Measurements from ENCODE around the gene LAMB2. TPM values are rescaled to one million over a fixed set of nuclear protein-coding genes. Genes with fewer than 3 reads are reported as not detected.

The LAMB2 gene
- total RNA-seq, 1 experiment from 2014 or later = 118 TPM

- no peak for TF ChIP-seq AR (CRISPR knock-in tag; IDR thresholded peaks at IDR 0.05)
These were observed 9.2 kb downstream of the LAMB2 start (continued) for GRCh38 chr3:49123687-49124086.

DNA sequence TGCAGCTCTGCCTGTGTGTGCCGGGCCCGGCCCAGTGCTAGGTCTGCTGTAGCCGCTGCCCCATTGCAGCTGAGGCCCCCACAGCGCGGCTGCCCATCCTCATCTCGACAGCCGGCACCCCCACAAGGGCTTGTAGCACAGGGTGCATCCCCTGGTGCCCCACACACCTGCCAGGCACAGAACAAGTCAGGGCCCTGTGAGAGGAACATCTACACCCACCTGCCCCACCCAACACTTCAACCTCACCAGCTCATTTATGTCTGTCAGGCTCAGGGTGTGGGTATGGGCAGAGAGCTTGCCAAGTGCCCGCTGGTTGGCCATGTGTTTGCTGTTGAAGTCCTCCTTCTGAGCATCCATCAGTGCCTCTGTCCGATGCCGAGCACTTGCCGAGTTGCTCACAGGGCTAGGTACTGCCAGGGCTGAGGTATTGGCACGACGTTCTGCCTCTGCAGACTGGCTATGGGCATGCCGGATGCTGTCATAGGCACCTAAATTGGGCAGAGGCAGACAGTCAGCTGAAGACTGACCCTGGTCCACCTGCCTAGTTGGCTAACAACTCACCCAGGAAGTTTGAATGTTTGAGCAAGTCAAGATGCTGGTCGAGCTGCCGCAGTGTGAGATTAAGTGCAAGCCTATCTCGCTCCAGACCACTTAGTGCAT lies 9.8 kb downstream of the LAMB2 start:
- Mint-ChIP-seq H3K27me3 (ENCODE audit: low read depth) (no peaks in the 10 kb centered on the region), H3K9me3 (no peaks in the 10 kb centered on the region), H3K4me3 (no peak overlapping the region), H3K27ac (no peak overlapping the region), H3K4me1 (peaks cover 4% of the 10 kb centered on the region), H3K36me3 (peaks cover 10% of the 10 kb centered on the region)
- POLR2A ChIA-PET = no interaction called here
- CTCF ChIA-PET = interaction anchor here (2.6 kb wide), 1 partner anchor 29 kb away, joined by 19 read pairs; the partner anchor contains the start of gene QRICH1
- TF ChIP-seq ZNF396 (CRISPR knock-in tag; IDR thresholded peaks at IDR 0.05; ENCODE audit: borderline replicate concordance) = no peak
- no peak for TF ChIP-seq GRHL2 (CRISPR knock-in tag; IDR thresholded peaks at IDR 0.05; ENCODE audit: insufficient replicate concordance, severe bottlenecking)
- TF ChIP-seq, protein P1, sequence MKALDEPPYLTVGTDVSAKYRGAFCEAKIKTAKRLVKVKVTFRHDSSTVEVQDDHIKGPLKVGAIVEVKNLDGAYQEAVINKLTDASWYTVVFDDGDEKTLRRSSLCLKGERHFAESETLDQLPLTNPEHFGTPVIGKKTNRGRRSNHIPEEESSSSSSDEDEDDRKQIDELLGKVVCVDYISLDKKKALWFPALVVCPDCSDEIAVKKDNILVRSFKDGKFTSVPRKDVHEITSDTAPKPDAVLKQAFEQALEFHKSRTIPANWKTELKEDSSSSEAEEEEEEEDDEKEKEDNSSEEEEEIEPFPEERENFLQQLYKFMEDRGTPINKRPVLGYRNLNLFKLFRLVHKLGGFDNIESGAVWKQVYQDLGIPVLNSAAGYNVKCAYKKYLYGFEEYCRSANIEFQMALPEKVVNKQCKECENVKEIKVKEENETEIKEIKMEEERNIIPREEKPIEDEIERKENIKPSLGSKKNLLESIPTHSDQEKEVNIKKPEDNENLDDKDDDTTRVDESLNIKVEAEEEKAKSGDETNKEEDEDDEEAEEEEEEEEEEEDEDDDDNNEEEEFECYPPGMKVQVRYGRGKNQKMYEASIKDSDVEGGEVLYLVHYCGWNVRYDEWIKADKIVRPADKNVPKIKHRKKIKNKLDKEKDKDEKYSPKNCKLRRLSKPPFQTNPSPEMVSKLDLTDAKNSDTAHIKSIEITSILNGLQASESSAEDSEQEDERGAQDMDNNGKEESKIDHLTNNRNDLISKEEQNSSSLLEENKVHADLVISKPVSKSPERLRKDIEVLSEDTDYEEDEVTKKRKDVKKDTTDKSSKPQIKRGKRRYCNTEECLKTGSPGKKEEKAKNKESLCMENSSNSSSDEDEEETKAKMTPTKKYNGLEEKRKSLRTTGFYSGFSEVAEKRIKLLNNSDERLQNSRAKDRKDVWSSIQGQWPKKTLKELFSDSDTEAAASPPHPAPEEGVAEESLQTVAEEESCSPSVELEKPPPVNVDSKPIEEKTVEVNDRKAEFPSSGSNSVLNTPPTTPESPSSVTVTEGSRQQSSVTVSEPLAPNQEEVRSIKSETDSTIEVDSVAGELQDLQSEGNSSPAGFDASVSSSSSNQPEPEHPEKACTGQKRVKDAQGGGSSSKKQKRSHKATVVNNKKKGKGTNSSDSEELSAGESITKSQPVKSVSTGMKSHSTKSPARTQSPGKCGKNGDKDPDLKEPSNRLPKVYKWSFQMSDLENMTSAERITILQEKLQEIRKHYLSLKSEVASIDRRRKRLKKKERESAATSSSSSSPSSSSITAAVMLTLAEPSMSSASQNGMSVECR (CRISPR knock-in tag; IDR thresholded peaks at IDR 0.05; ENCODE audit: borderline replicate concordance) = no peak
- TF ChIP-seq SMAD4 (CRISPR knock-in tag; IDR thresholded peaks at IDR 0.05) = no peak
- DNase-seq (ENCODE audit: low spot score) (no peak), ATAC-seq (no peak)

DNA sequence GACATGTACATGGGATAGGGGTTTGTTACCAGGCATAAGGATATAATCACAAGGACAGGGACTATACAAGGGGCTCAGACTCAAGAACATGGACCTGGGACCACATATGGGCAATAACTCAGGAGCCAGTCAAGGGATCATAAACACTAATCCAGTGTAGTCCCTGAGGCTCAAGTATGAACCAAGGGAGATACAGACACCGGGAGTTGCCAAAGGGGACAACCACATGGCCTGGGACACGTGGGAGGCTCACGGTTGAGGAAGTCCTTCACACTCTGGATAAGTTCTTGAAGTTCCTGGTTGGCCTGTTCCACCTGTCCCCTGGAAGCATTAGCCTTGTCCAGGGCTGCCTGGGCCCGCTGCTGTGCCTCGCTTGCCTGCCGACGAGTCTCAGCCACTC lies 10.4 kb downstream of the LAMB2 start:
- no peaks in the 10 kb centered on the region for H3K9me3 Mint-ChIP-seq
- ChIA-PET CTCF (interaction anchor here (2.6 kb wide), 1 partner anchor 29 kb away, joined by 19 read pairs; the partner anchor contains the start of gene QRICH1), POLR2A (no interaction called here)
- no peak for TF ChIP-seq ZMAT4 (CRISPR knock-in tag; IDR thresholded peaks at IDR 0.05)
- TF ChIP-seq ESRRA (CRISPR knock-in tag; IDR thresholded peaks at IDR 0.05; ENCODE audit: borderline replicate concordance) = no peak
- no peak for TF ChIP-seq NFATC4 (CRISPR knock-in tag; IDR thresholded peaks at IDR 0.05)
- TF ChIP-seq, protein P2, sequence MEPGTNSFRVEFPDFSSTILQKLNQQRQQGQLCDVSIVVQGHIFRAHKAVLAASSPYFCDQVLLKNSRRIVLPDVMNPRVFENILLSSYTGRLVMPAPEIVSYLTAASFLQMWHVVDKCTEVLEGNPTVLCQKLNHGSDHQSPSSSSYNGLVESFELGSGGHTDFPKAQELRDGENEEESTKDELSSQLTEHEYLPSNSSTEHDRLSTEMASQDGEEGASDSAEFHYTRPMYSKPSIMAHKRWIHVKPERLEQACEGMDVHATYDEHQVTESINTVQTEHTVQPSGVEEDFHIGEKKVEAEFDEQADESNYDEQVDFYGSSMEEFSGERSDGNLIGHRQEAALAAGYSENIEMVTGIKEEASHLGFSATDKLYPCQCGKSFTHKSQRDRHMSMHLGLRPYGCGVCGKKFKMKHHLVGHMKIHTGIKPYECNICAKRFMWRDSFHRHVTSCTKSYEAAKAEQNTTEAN (CRISPR knock-in tag; IDR thresholded peaks at IDR 0.05) = no peak
- no peak for TF ChIP-seq JUN (CRISPR knock-in tag; IDR thresholded peaks at IDR 0.05)
- no peak for TF ChIP-seq TP53 (CRISPR knock-in tag; IDR thresholded peaks at IDR 0.05)
- no peak for TF ChIP-seq RORB (CRISPR knock-in tag; IDR thresholded peaks at IDR 0.05)
- TF ChIP-seq, protein P3, sequence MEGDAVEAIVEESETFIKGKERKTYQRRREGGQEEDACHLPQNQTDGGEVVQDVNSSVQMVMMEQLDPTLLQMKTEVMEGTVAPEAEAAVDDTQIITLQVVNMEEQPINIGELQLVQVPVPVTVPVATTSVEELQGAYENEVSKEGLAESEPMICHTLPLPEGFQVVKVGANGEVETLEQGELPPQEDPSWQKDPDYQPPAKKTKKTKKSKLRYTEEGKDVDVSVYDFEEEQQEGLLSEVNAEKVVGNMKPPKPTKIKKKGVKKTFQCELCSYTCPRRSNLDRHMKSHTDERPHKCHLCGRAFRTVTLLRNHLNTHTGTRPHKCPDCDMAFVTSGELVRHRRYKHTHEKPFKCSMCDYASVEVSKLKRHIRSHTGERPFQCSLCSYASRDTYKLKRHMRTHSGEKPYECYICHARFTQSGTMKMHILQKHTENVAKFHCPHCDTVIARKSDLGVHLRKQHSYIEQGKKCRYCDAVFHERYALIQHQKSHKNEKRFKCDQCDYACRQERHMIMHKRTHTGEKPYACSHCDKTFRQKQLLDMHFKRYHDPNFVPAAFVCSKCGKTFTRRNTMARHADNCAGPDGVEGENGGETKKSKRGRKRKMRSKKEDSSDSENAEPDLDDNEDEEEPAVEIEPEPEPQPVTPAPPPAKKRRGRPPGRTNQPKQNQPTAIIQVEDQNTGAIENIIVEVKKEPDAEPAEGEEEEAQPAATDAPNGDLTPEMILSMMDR (IDR thresholded peaks at IDR 0.05) = no peak
- TF ChIP-seq ZBTB21 (CRISPR knock-in tag; IDR thresholded peaks at IDR 0.05; ENCODE audit: borderline replicate concordance) = no peak
- peaks cover 16% of the 10 kb centered on the region for H3K36me3 Mint-ChIP-seq
- no peak overlapping the region for H3K4me3 Mint-ChIP-seq
- H3K27me3 Mint-ChIP-seq (ENCODE audit: low read depth) = no peaks in the 10 kb centered on the region
- DNase-seq (ENCODE audit: low spot score) = no peak
- H3K27ac Mint-ChIP-seq = peak overlapping the region; percentile 87; the same call in 1 of the 2 replicates
- peaks cover 4% of the 10 kb centered on the region for H3K4me1 Mint-ChIP-seq
- ATAC-seq = no peak
